Heart left ventricle (tissue), 13 donors: Measurements from ENCODE around the gene PTPRD.

Experiments used
- CTCF ChIP-seq, 12 donors: fragments of 200-600 bp; sonication (generic) in 4 of 12; IDR thresholded peaks; one replicate each; pipeline versions ENCODE4 v1.5.0 to v1.8.0; 2018 to 2022; ENCODE audit warnings: antibody characterized with exemption in 12 of 12, mild to moderate bottlenecking in 5 of 12
- POLR2A ChIP-seq, 2 donors: fragments of 450-650 bp; IDR thresholded peaks; one replicate each; pipeline ENCODE4 v1.6.1; 2017; ENCODE audit warnings: antibody characterized with exemption in 2 of 2, mild to moderate bottlenecking in 2 of 2, moderate library complexity in 2 of 2
- donor health status: ischemic (EF 13 %, LVEDD 7.1; RV severe dilation, severe dysfunction).
- donor health status: DM: no; HTN: yes; CAD: no.
- donor health status: DM: no; HTN: no; CAD: no.
- donor health status: ischemic (EF 25% LVEDD 6.9; RV normal size, moderate dysfunction).
- donor health status: ischemic (EF 25% LVEDD 5.7; RV mildly dilated, moderate dysfunction).
- donor health status: ischemic (EF 35%, LVEDD 5.7; RV mildly dilated, moderate dysfunction).
- donor health status: nonischemic (EF 11% LVEDD 7.7; RV severe dilation, severe dysfunction).
- donor health status: DM: yes; HTN: yes; CAD: no.
- donor health status: PGD.
- donor health status: ischemic (EF 29% LVEDD 5.4; RV normal size, mild dysfunction).
- donor health status: nonischemic (EF 23%, LVEDD 6.1; RV moderate dilation, normal function).

- TF ChIP-seq CTCF (IDR thresholded peaks at IDR 0.05), result no peak
- TF ChIP-seq POLR2A (IDR thresholded peaks at IDR 0.05), result no peak
Observed at GRCh38 chr9:8867148-8867547, 1745.7 kb downstream of the PTPRD start.
